GM21381 (cell line): Measurements from ENCODE around the gene CXCR5.

Experiments
- ATAC-seq: cut with Tn5 transposase; IDR thresholded peaks from one replicate; pipeline ENCODE4 v1.9.1; 2021; ENCODE audit warnings: mild to moderate bottlenecking, moderate library complexity; ENCODE audit not compliant: unreplicated experiment

The CXCR5 gene

GRCh38 chr11:118873804-118874203, 9.9 kb upstream of the CXCR5 start:
- ATAC-seq = no peak

- ATAC-seq = no peak
These were observed 7.4 kb upstream of the CXCR5 start for GRCh38 chr11:118876286-118876685.

- ATAC-seq = no peak
These were observed 6.1 kb upstream of the CXCR5 start for GRCh38 chr11:118877487-118878162.

- no peak for ATAC-seq
These were observed 5.5 kb upstream of the CXCR5 start for GRCh38 chr11:118878163-118878563.

GRCh38 chr11:118881228-118881627, 2.5 kb upstream of the CXCR5 start:
- no peak for ATAC-seq

- ATAC-seq = no peak
These were observed 1.2 kb upstream of the CXCR5 start for GRCh38 chr11:118882491-118882890.

GRCh38 chr11:118883004-118883367, 706 bp upstream of the CXCR5 start:
- no peak for ATAC-seq

GRCh38 chr11:118884875-118885274, 1.2 kb downstream of the CXCR5 start:
- ATAC-seq = no peak

- ATAC-seq = no peak
These were observed 1.6 kb downstream of the CXCR5 start for GRCh38 chr11:118885319-118885718.

GRCh38 chr11:118885831-118886565, 2.3 kb downstream of the CXCR5 start:
- no peak for ATAC-seq

- peak; percentile 41 for ATAC-seq
These were observed 3.0 kb downstream of the CXCR5 start for GRCh38 chr11:118886681-118887111.

- ATAC-seq = no peak
These were observed 3.5 kb downstream of the CXCR5 start for GRCh38 chr11:118887206-118887605.

- ATAC-seq = no peak
These were observed 4.7 kb downstream of the CXCR5 start for GRCh38 chr11:118888398-118888797.

- no peak for ATAC-seq
These were observed 6.1 kb downstream of the CXCR5 start for GRCh38 chr11:118889797-118890196.

GRCh38 chr11:118892514-118892913, 8.8 kb downstream of the CXCR5 start:
- no peak for ATAC-seq

GRCh38 chr11:118892964-118893363, 9.3 kb downstream of the CXCR5 start:
- ATAC-seq = no peak

GRCh38 chr11:118893662-118894061, 10.0 kb downstream of the CXCR5 start:
- no peak for ATAC-seq

GRCh38 chr11:118894192-118894591, 10.5 kb downstream of the CXCR5 start:
- ATAC-seq = no peak

- ATAC-seq = peak; percentile 69
These were observed 11.7 kb downstream of the CXCR5 start for GRCh38 chr11:118895093-118896039.

- no peak for ATAC-seq
These were observed 12.8 kb downstream of the CXCR5 start for GRCh38 chr11:118896472-118896913.

- ATAC-seq = no peak
These were observed 13.4 kb downstream of the CXCR5 start for GRCh38 chr11:118896921-118897591.
